Body of pancreas (tissue), 4 donors: Measurements from ENCODE around the gene TOP2B.

ENCODE experiments used
- CTCF ChIP-seq, 7 experiments: fragments of 450-650 bp in 4 of 7; fragments of 200-600 bp in 3 of 7; sonication (generic) in 3 of 7; IDR thresholded peaks; one replicate each; pipeline ENCODE4 v1.5.1; 2016 to 2019; ENCODE audit warnings: antibody characterized with exemption in 7 of 7
- POLR2A ChIP-seq, 3 donors: fragments of 450-650 bp; IDR thresholded peaks; one replicate each; pipeline ENCODE4 v1.6.1; 2016; ENCODE audit warnings: antibody characterized with exemption in 3 of 3, mild to moderate bottlenecking in 2 of 3

- no peak for TF ChIP-seq CTCF (IDR thresholded peaks at IDR 0.05)
- TF ChIP-seq POLR2A (IDR thresholded peaks at IDR 0.05), result no peak
These were observed 110.3 kb downstream of the TOP2B start for GRCh38 chr3:25554376-25554775.
